Stimulated activated CD4-positive, alpha-beta T cell treated with anti-CD3 and anti-CD28 coated beads, Interleukin-12 subunit alpha, Interleukin-12 subunit beta, amount 100 ng/mL, for 4 hours (primary cell): Measurements from ENCODE around the gene MPHOSPH6.
"Not testable (repeated sequence)": the region's sequence is repeated elsewhere in the genome, so short reads cannot be mapped to it uniquely, and the experiment has no call there.

Experiments
- DNase-seq: peaks from one replicate; pipeline ENCODE4 v3.0.0-alpha.2; 2020

MPHOSPH6 gene

GRCh38 chr16:82169861-82170845, at the start of gene MPHOSPH6:
Gene MPHOSPH6 (minus strand): TSS chr16:82170224. CDS start chr16:82170175, 49 bp downstream.
- peak; percentile 90 for DNase-seq

GRCh38 chr16:82219298-82219697, 49.3 kb upstream of the MPHOSPH6 start:
- DNase-seq = no peak

DNA sequence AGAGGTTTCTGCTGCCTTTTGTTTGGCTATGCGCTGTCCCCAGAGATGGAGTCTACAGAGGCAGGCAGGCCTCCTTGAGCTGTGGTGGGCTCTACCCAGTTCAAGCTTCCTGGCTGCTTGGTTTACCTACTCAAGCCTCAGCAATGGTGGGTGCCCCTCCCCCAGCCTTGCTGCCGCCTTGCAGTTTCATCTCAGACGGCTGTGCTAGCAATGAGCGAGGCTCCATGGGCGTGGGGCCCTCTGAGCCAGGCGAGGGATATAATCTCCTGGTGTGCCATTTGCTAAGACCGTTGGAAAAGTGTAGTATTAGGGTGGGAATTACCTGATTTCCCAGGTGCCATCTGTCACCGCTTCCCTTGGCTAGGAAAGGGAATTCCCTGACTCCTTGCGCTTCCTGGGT, 39.3 kb upstream of the MPHOSPH6 start:
- DNase-seq = not testable (repeated sequence)

DNA sequence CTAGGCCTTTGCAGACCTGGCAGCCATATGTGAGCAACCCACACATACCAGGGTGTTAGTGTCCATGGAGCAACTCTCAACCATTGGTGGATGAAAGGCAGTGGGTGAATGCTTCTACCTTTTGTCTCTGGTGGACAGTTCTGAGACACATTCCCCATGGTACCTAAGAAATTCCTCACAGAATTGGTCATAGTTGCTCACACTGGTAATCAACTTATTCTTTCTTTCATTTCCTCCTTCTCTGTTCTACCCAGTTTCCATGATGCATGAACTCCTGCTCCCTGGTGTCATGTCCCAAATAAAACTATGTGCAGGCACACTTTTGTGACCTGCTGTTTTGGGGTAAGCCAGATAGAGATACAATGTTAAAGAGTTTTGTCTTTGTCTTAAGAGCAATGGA, 33.2 kb upstream of the MPHOSPH6 start:
- no peak for DNase-seq

DNA sequence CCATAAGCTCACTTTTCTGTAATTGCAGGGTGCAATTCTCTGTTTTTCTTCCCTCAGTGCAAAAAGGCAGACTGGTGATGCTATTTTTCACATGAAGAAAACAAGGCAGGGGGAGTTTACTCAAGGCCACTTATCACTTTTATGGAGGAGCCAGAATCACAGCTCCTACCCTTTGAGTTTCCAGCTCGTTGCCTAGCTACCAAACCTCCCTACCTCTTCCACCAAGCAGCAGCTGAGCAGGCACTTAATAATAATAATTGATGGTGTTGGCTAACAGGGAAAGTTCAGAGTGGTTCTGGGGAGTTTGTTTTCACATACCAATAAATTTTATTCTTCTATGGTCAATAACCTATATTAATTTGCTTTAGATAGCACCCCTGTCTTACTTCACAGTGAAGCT, 31.9 kb upstream of the MPHOSPH6 start:
- no peak for DNase-seq

DNA sequence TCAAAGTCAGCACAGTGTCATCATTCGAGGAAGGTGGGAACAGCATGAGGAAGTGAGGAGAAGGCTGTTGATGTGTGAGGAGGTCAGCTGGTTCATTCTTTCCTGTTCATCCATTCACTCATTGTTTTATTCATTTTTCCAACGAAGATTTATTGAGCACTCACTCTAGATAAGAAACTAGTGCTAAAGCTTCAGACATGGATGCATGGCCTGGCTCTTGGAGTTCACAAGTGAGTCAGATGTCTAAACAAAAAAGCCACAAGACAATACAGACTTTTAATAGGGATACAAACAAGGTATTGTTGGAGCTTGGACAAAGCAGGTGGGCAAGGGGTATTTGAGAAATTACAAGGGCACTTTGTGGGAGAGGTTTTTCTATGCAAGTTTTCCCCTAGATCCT, 31.3 kb upstream of the MPHOSPH6 start:
- DNase-seq = no peak

GRCh38 chr16:82199209-82199608, 29.2 kb upstream of the MPHOSPH6 start:
- no peak for DNase-seq

- DNase-seq = no peak
Measured at GRCh38 chr16:82197540-82198240, 27.7 kb upstream of the MPHOSPH6 start.

DNA sequence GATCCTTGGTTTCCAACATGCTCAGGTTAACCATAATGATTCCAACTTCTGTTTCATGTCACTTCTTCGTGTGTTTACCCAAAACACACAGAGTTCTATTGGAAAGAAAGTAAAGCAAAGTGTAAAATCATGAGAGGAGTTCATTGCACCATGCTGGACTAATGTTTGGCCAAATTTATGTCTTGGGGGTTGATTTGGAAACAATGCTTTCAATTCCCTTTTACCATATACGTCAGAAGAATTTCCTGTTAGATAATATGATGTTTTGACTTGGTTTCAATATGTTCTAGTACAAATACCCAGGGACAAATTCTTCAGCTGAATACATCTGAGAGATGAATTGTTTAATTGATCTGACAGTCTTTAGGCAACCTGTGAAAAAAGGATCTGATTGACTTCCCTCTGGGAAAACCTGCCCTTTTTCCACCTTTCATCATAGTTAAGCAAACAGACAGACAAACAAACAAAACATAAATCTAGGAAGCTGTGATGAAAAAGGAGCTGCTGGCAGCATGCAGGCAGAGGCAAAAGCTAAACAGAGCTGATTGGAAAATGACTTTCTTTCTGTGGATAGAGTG, 26.0 kb upstream of the MPHOSPH6 start:
- DNase-seq = no peak

DNA sequence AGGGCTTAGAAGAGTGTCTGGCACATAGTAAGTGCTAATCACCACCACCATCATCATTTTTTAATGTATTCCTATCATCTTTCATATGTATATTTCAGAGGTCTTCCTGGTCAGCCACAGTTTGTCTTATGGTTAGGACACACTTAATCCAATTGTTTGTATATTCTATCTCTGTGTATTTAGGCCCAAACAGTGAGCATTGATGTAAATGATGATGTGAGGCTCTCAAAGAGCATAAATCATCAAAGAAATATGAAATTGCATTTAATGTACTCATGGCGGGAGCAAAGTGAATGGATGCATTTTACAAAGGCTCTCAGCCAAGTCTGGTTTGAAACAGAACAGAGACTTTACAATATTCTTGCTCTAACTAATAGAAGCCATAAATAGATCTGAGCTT, 24.1 kb upstream of the MPHOSPH6 start:
- DNase-seq = no peak

- no peak for DNase-seq
Measured at GRCh38 chr16:82192665-82193064, 22.6 kb upstream of the MPHOSPH6 start.

DNA sequence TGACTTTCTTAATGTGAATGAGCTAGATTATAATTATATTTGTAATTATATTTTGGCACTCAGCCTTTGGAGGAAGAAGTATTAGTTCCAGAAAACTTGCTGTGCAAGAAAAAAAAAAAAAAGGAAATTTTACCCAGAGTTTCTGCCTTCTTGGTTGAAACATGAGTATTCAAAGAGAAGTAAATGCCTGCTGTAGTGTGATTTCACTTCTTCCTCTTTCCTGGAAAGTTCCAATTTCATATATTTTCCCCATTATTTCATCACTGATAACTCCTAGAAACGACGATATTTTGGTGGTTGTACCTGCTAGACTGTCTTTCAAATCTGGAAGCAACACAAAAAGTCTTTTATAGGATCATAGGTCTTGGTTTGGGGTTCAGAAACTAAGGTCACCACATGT, 20.4 kb upstream of the MPHOSPH6 start:
- no peak for DNase-seq

DNA sequence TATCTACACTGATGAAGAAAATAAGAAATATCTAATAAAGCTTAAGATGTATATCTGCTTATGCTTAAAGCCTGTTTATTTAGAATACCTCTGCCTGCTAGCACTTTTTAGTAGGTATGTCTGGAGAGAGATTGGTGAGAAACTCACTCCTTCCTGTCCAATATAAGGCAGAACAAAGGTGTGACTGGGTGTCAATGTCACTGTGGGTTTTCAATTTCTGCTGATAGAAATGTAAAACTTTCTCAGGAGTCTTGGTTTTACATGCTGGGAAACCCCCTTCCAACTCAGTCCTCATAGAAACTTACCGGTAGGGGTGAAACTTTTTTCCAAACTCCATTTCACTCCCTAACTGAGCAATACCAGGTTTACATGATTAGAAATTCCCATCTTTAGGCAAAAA, 17.8 kb upstream of the MPHOSPH6 start:
- no peak for DNase-seq

- DNase-seq = no peak
Measured at GRCh38 chr16:82185012-82185411, 15.0 kb upstream of the MPHOSPH6 start.

- DNase-seq = no peak
Measured at GRCh38 chr16:82184213-82184612, 14.2 kb upstream of the MPHOSPH6 start.

DNA sequence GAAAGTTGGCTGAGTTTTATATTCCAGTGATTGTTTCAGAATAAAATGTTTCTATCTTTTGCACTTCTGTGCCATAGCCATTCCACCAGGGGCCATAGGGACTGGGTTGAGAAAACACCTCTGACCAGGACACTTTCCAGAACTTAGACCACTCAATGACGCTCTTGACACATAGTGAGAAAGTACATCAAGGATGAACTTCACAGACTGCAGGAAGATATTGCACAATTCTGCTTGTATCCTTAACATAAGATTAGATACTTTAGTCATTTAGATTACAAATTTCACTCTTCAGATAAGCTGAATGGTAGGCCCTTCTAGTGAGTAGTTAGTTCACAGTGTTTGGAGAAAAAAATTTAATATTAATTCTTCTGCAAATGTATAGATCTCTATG, 13.0 kb upstream of the MPHOSPH6 start:
- DNase-seq = no peak

DNA sequence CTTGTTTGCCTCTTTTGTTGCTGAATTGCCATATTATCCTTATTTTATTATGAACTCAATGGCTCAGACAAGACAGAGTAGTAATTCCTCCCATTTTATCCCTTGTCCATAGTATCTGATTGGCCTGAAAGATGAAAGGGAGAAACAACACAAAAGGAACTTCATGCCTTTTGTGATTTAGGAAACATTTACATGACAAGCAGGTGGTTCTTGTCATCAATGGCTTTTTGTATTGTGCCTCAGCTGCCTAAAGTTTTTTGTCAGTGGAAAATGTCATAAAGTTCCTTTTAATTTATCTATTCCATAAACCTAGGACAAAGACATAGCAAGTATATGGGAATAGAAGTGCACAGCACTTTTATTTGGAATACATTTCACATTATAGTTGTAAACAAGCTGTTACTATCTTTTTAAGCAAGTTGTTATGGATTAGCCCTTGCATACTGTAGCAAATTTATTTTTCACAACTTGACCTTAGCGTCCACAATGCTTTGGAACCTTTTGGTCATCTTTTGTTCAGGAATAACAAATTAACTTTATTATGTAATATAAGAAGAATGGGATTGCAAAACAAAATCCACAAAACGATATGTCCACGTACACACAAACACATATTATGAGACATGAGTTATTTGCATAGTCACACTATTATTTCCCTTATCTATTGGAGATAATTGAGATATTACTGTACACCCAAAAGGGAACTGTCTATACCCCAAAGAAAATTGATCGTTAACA, 12.4 kb upstream of the MPHOSPH6 start:
- no peak for DNase-seq

GRCh38 chr16:82181461-82182185, 11.6 kb upstream of the MPHOSPH6 start:
- no peak for DNase-seq

DNA sequence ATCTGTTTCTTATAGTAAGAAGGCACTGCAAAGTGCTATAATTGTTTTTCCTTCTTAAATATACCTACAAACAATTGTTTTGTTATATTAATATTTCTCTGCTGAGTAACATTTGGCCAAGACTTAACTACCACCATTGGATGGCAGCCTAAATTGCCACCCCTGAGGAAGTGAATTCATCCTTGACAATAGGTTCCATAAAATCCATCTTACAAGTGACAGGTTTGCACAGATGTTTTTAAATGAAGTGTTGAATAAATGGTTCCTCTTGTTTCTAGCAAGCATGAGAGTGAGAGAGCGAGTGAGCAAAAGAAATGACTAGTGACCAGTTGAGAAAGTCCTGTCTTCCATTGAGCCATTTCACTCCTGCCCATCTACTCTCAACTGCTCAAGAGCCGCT, 8.3 kb upstream of the MPHOSPH6 start:
- no peak for DNase-seq

DNA sequence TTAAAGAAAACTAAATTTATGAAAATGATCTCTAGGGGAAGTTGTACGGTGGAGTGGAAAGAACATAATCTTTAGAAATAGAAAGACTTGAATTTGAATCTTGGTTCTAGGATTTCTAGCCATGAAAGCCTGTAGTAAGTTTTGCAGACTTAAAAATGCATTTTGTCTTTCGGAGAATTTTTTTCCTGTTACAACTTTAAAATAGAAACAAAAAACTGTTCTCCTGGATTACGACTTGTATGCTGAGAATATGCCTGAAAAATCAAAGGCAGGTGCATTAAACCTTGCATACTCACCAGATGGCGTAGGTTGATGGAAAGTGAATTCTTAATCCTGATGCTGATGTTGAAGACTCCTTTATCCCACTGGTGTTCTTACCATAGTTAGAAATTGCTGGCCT, 7.5 kb upstream of the MPHOSPH6 start:
- no peak for DNase-seq

- no peak for DNase-seq
Measured at GRCh38 chr16:82176204-82176603, 6.2 kb upstream of the MPHOSPH6 start.

GRCh38 chr16:82175627-82176026, 5.6 kb upstream of the MPHOSPH6 start:
- no peak for DNase-seq
